Nephron progenitor cell (in vitro differentiated cells): ENCODE measurements around the gene VPREB3.
"Not testable (repeated sequence)": the region's sequence is repeated elsewhere in the genome, so short reads cannot be mapped to it uniquely, and the experiment has no call there.

Experiments
- DNase-seq: peaks from one replicate; pipeline ENCODE4 v3.0.0; 2021
- H3K27ac Mint-ChIP-seq: 2 replicates; pipeline ENCODE4 v1.8.0; 2021; ENCODE audit warnings: mild to moderate bottlenecking, moderate library complexity, mixed read lengths
- H3K27me3 Mint-ChIP-seq: 2 replicates; pipeline ENCODE4 v1.8.0; 2021; ENCODE audit warnings: mild to moderate bottlenecking, low read depth, mixed read lengths; ENCODE audit not compliant: poor library complexity
- H3K36me3 Mint-ChIP-seq: 2 replicates; pipeline ENCODE4 v1.8.0; 2021; ENCODE audit warnings: low read depth, mixed read lengths
- H3K4me1 Mint-ChIP-seq: 2 replicates; pipeline ENCODE4 v1.8.0; 2021; ENCODE audit warnings: mixed read lengths
- H3K4me3 Mint-ChIP-seq: 2 replicates; pipeline ENCODE4 v1.8.0; 2021; ENCODE audit warnings: mild to moderate bottlenecking, moderate library complexity, mixed read lengths
- H3K9me3 Mint-ChIP-seq: 2 replicates; pipeline ENCODE4 v1.8.0; 2021; ENCODE audit warnings: mild to moderate bottlenecking, moderate library complexity, mixed read lengths
- CTCF ChIP-seq: fragments of 200-600 bp; sonication (generic); IDR thresholded peaks from 2 replicates; pipeline ENCODE4 v1.5.0; 2021; ENCODE audit warnings: antibody characterized with exemption

Gene VPREB3

GRCh38 chr22:23744485-23744884, 9.7 kb downstream of the VPREB3 start:
- no peak for TF ChIP-seq CTCF
- no peak overlapping the region for H3K4me3 Mint-ChIP-seq
- H3K36me3 Mint-ChIP-seq, result peaks cover 43% of the 10 kb centered on the region
- no peak for DNase-seq
- H3K27me3 Mint-ChIP-seq, result peaks cover 1% of the 10 kb centered on the region
- H3K27ac Mint-ChIP-seq, result peak overlapping the region; percentile 79
- peaks cover 1% of the 10 kb centered on the region for H3K4me1 Mint-ChIP-seq
- H3K9me3 Mint-ChIP-seq, result no peaks in the 10 kb centered on the region

GRCh38 chr22:23744001-23744400, 10.2 kb downstream of the VPREB3 start:
- no peak overlapping the region for H3K4me3 Mint-ChIP-seq
- no peak for TF ChIP-seq CTCF
- H3K27me3 Mint-ChIP-seq, result peaks cover 3% of the 10 kb centered on the region
- DNase-seq, result no peak
- peak overlapping the region; percentile 54 for H3K27ac Mint-ChIP-seq
- no peaks in the 10 kb centered on the region for H3K9me3 Mint-ChIP-seq
- H3K4me1 Mint-ChIP-seq, result no peaks in the 10 kb centered on the region
- H3K36me3 Mint-ChIP-seq, result peaks cover 43% of the 10 kb centered on the region

GRCh38 chr22:23743303-23743705, 10.9 kb downstream of the VPREB3 start:
- DNase-seq, result no peak
- no peaks in the 10 kb centered on the region for H3K4me1 Mint-ChIP-seq
- no peaks in the 10 kb centered on the region for H3K9me3 Mint-ChIP-seq
- peaks cover 47% of the 10 kb centered on the region for H3K36me3 Mint-ChIP-seq
- H3K27me3 Mint-ChIP-seq, result peaks cover 3% of the 10 kb centered on the region
- no peak overlapping the region for H3K4me3 Mint-ChIP-seq
- no peak for TF ChIP-seq CTCF
- no peak overlapping the region for H3K27ac Mint-ChIP-seq

GRCh38 chr22:23742505-23743264, 11.5 kb downstream of the VPREB3 start:
- H3K4me3 Mint-ChIP-seq, result no peak overlapping the region
- H3K9me3 Mint-ChIP-seq, result no peaks in the 10 kb centered on the region
- H3K27ac Mint-ChIP-seq, result no peak overlapping the region
- no peak for DNase-seq
- H3K27me3 Mint-ChIP-seq, result peaks cover 3% of the 10 kb centered on the region
- peaks cover 47% of the 10 kb centered on the region for H3K36me3 Mint-ChIP-seq
- no peaks in the 10 kb centered on the region for H3K4me1 Mint-ChIP-seq
- no peak for TF ChIP-seq CTCF

- Mint-ChIP-seq H3K36me3 (peaks cover 9% of the 10 kb centered on the region), H3K27me3 (peaks cover 6% of the 10 kb centered on the region), H3K4me3 (no peak overlapping the region), H3K4me1 (no peaks in the 10 kb centered on the region), H3K27ac (no peak overlapping the region), H3K9me3 (no peaks in the 10 kb centered on the region)
- no peak for DNase-seq
- TF ChIP-seq CTCF, result no peak
Measured at GRCh38 chr22:23737696-23738095, 16.5 kb downstream of the VPREB3 start.

- H3K36me3 Mint-ChIP-seq, H3K9me3 Mint-ChIP-seq: not testable (repeated sequence)
- peaks cover 14% of the 10 kb centered on the region for H3K27me3 Mint-ChIP-seq
Measured at GRCh38 chr22:23728108-23728507, 26.1 kb downstream of the VPREB3 start.

More at GRCh38 chr22:23728108-23728507, 26.1 kb downstream of the VPREB3 start:
- not testable (repeated sequence) for H3K4me1 Mint-ChIP-seq, H3K27ac Mint-ChIP-seq, DNase-seq, H3K4me3 Mint-ChIP-seq
